Mesendoderm (in vitro differentiated cells): ENCODE results near the gene ITPRID1.
"Not testable (repeated sequence)": the region's sequence is repeated elsewhere in the genome, so short reads cannot be mapped to it uniquely, and the experiment has no call there.

Experiments
- DNase-seq: peaks from one replicate; pipeline ENCODE4 v3.0.0; 2013
- H2AK5ac ChIP-seq: 2 replicates; pipeline ENCODE4 v1.6.1; 2013; ENCODE audit warnings: low read length, inconsistent platforms
- H2BK120ac ChIP-seq: 2 replicates; pipeline ENCODE4 v1.6.1; 2013; ENCODE audit warnings: low read depth, mild to moderate bottlenecking, low read length, moderate library complexity, mixed read lengths
- H2BK15ac ChIP-seq: replicated peaks from 2 replicates; pipeline ENCODE4 v1.6.1; 2013; ENCODE audit warnings: low read depth, mild to moderate bottlenecking, moderate library complexity
- H2BK5ac ChIP-seq: 2 replicates; pipeline ENCODE4 v1.6.1; 2013; ENCODE audit warnings: low read length, inconsistent platforms
- H3K18ac ChIP-seq: 2 replicates; pipeline ENCODE4 v1.6.1; 2013; ENCODE audit warnings: mild to moderate bottlenecking, low read length, mixed read lengths
- H3K23ac ChIP-seq: one replicate; pipeline ENCODE4 v1.6.1; 2013; ENCODE audit warnings: low read length
- H3K27ac ChIP-seq: 2 replicates; pipeline ENCODE4 v1.5.1; 2013; ENCODE audit warnings: low read depth, mild to moderate bottlenecking, inconsistent platforms, low read length, moderate library complexity
- H3K27me3 ChIP-seq: 2 replicates; pipeline ENCODE4 v1.6.1; 2013; ENCODE audit warnings: low read length, control low read depth, mild to moderate bottlenecking, inconsistent platforms; ENCODE audit not compliant: insufficient read depth, poor library complexity
- H3K36me3 ChIP-seq: 2 replicates; pipeline ENCODE4 v1.6.1; 2013; ENCODE audit warnings: low read length, inconsistent platforms; ENCODE audit not compliant: control insufficient read depth, insufficient read depth
- H3K4ac ChIP-seq: one replicate; pipeline ENCODE4 v1.6.1; 2013; ENCODE audit warnings: low read depth, mild to moderate bottlenecking, low read length, moderate library complexity
- H3K4me1 ChIP-seq: 2 replicates; pipeline ENCODE4 v1.6.1; 2013; ENCODE audit warnings: low read depth, low read length, inconsistent platforms; ENCODE audit not compliant: control insufficient read depth
- H3K4me2 ChIP-seq: 2 replicates; pipeline ENCODE4 v1.6.1; 2013; ENCODE audit warnings: low read length
- H3K4me3 ChIP-seq: 2 replicates; pipeline ENCODE4 v1.5.1; 2013; ENCODE audit warnings: mild to moderate bottlenecking, low read length
- H3K56ac ChIP-seq: one replicate; pipeline ENCODE4 v1.6.1; 2013; ENCODE audit warnings: low read length
- H3K79me1 ChIP-seq: 2 replicates; pipeline ENCODE4 v1.6.1; 2013; ENCODE audit warnings: low read length, inconsistent platforms
- H3K79me2 ChIP-seq: 2 replicates; pipeline ENCODE4 v1.6.1; 2013; ENCODE audit warnings: mild to moderate bottlenecking, low read length; ENCODE audit not compliant: control insufficient read depth, insufficient read depth
- H3K9ac ChIP-seq: 2 replicates; pipeline ENCODE4 v1.6.1; 2013; ENCODE audit warnings: low read length, inconsistent platforms
- H4K5ac ChIP-seq: one replicate; pipeline ENCODE4 v1.6.1; 2013; ENCODE audit warnings: low read length
- H4K8ac ChIP-seq: one replicate; pipeline ENCODE4 v1.6.1; 2013; ENCODE audit warnings: low read depth, mild to moderate bottlenecking, control low read depth, low read length, moderate library complexity
- whole genome bisulfite sequencing: extraction: QIAGEN DNeasy Blood & Tissue Kit; methylation state at CpG from one replicate; pipeline ENCODE4 v1.1.7; 2013; ENCODE audit warnings: low lambda C conversion rate, missing lambda C conversion rate; ENCODE audit not compliant: insufficient coverage; ENCODE audit errors: extremely low coverage; 5-methylcytosine and 5-hydroxymethylcytosine counted together

Gene ITPRID1

DNA sequence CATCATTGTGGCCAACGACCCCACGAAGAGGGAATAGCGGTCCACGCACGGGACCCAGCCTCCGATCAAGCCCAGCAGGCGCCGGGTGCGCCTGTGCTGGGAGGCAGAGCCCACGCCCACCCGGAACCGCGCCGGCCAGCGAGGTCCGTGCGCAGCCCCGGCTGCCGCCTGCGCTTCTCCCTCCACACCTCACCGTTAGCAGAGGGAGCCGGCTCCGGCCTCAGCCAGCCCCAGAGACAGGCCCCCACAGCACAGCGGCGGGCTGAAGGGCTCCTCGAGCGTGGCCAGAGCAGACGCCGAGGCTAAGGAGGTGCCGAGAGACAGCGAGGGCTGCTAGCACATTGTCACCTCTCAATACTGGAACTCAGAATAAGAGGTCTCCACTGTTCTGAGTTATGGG is 3.6 kb downstream of the ITPRID1 start:
- Histone ChIP-seq H3K27me3 (no peaks in the 10 kb centered on the region), H3K27ac (no peak overlapping the region), H3K79me2 (no peaks in the 10 kb centered on the region), H3K56ac (no peak overlapping the region), H3K36me3 (no peaks in the 10 kb centered on the region), H4K8ac (no peak overlapping the region), H3K4me1 (no peaks in the 10 kb centered on the region), H4K5ac (no peak overlapping the region), H3K4ac (no peak overlapping the region), H3K79me1 (no peaks in the 10 kb centered on the region), H2BK15ac (no peak overlapping the region), H2BK120ac (no peak overlapping the region), H2AK5ac (no peak overlapping the region), H3K9ac (no peak overlapping the region), H3K4me3 (no peak overlapping the region), H2BK5ac (no peak overlapping the region), H3K18ac (no peak overlapping the region), H3K23ac (no peak overlapping the region), H3K4me2 (no peak overlapping the region)
- no peak for DNase-seq
- no CpG with 5 or more reads among the region's 31 CpGs for WGBS

DNA sequence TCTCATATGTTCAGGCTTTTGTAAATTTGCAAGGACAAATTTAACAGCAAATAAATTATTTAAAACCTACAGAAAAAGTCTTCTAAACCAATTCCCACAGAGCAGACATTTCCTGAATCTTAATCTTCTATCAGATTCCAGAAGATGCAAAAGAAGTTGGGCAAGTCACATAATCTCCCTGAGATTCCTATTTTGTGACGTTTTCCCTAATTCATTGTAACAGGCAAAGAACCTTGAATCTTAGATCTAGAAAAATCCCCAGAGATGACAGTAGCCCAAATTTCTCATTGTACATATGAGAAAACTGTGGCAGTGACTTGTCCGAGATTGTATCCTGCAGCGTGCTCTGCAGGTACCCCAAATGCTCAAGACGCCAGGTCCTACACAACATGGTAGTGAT is 4.9 kb downstream of the ITPRID1 start:
- no peak overlapping the region for H3K27ac ChIP-seq
- H3K4me2 ChIP-seq, result no peak overlapping the region
- H2AK5ac ChIP-seq, result no peak overlapping the region
- H4K8ac ChIP-seq, result no peak overlapping the region
- no peak overlapping the region for H3K4ac ChIP-seq
- no peaks in the 10 kb centered on the region for H3K79me1 ChIP-seq
- H2BK120ac ChIP-seq, result no peak overlapping the region
- no peak overlapping the region for H2BK5ac ChIP-seq
- H3K23ac ChIP-seq, result no peak overlapping the region
- H3K18ac ChIP-seq, result no peak overlapping the region
- no peak overlapping the region for H4K5ac ChIP-seq
- no peaks in the 10 kb centered on the region for H3K36me3 ChIP-seq
- no CpG with 5 or more reads among the region's 4 CpGs for WGBS
- no peaks in the 10 kb centered on the region for H3K4me1 ChIP-seq
- DNase-seq, result no peak
- H2BK15ac ChIP-seq, result no peak overlapping the region
- H3K79me2 ChIP-seq, result no peaks in the 10 kb centered on the region
- H3K4me3 ChIP-seq, result no peak overlapping the region
- no peaks in the 10 kb centered on the region for H3K27me3 ChIP-seq
- no peak overlapping the region for H3K56ac ChIP-seq
- no peak overlapping the region for H3K9ac ChIP-seq

DNA sequence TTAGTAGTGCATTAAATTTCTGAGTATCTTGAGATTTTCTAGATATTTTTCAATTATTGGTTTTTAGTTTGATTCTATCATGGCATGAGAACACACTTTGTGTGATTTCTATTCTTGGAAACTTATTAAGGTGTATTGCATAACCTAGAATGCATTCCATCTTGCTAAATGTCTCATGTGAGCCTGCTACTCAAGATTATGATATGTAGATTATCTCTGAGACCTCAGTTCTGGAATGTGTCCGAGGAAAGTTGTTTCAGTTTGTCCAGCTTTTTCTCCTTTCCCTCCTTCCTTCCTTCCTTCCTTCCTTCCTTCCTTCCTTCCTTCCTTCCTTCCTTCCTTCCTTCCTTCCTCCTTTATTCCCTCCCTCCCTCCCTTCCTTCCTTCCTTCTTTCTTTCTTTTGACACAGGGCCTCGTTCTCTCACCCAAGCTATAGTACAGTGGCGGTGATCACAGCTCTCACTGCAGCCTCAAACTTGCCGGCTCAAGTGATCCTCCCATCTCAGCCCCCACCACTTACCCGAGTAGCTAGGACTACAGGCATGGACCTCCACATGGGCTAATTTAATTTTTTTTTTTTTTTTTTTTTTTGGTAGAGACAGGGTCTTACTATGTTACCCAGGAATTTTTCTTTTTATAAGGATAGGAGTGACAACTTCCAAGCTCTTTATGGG is 7.6 kb downstream of the ITPRID1 start:
- WGBS, result no CpG with 5 or more reads among the region's 5 CpGs
- no peaks in the 10 kb centered on the region for H3K4me1 ChIP-seq
- no peak overlapping the region for H3K27ac ChIP-seq
- H3K4ac ChIP-seq, result no peak overlapping the region
- H3K56ac ChIP-seq, result no peak overlapping the region
- H3K9ac ChIP-seq, result no peak overlapping the region
- H2AK5ac ChIP-seq, result no peak overlapping the region
- DNase-seq, result no peak
- no peak overlapping the region for H3K4me3 ChIP-seq
- H3K79me1 ChIP-seq, result no peaks in the 10 kb centered on the region
- no peak overlapping the region for H2BK15ac ChIP-seq
- H4K8ac ChIP-seq, result no peak overlapping the region
- no peaks in the 10 kb centered on the region for H3K79me2 ChIP-seq
- H2BK120ac ChIP-seq, result no peak overlapping the region
- no peaks in the 10 kb centered on the region for H3K27me3 ChIP-seq
- no peak overlapping the region for H4K5ac ChIP-seq
- no peak overlapping the region for H2BK5ac ChIP-seq
- H3K18ac ChIP-seq, result no peak overlapping the region
- H3K4me2 ChIP-seq, result no peak overlapping the region
- no peaks in the 10 kb centered on the region for H3K36me3 ChIP-seq
- H3K23ac ChIP-seq, result no peak overlapping the region

GRCh38 chr7:31526864-31527263 is 13.0 kb downstream of the ITPRID1 start:
- no peak overlapping the region for H3K23ac ChIP-seq
- H4K8ac ChIP-seq, result no peak overlapping the region
- no peak overlapping the region for H3K9ac ChIP-seq
- no peak overlapping the region for H3K27ac ChIP-seq
- H3K79me1 ChIP-seq, result no peaks in the 10 kb centered on the region
- no peak overlapping the region for H2BK5ac ChIP-seq
- H3K56ac ChIP-seq, result no peak overlapping the region
- no peak overlapping the region for H4K5ac ChIP-seq
- no peak overlapping the region for H3K4me2 ChIP-seq
- no peaks in the 10 kb centered on the region for H3K4me1 ChIP-seq
- H3K79me2 ChIP-seq, result no peaks in the 10 kb centered on the region
- no peak for DNase-seq
- no peak overlapping the region for H2AK5ac ChIP-seq
- no peak overlapping the region for H2BK15ac ChIP-seq
- no peak overlapping the region for H3K4me3 ChIP-seq
- H3K18ac ChIP-seq, result no peak overlapping the region
- H3K4ac ChIP-seq, result no peak overlapping the region
- H3K36me3 ChIP-seq, result no peaks in the 10 kb centered on the region
- no peak overlapping the region for H2BK120ac ChIP-seq
- no peaks in the 10 kb centered on the region for H3K27me3 ChIP-seq

DNA sequence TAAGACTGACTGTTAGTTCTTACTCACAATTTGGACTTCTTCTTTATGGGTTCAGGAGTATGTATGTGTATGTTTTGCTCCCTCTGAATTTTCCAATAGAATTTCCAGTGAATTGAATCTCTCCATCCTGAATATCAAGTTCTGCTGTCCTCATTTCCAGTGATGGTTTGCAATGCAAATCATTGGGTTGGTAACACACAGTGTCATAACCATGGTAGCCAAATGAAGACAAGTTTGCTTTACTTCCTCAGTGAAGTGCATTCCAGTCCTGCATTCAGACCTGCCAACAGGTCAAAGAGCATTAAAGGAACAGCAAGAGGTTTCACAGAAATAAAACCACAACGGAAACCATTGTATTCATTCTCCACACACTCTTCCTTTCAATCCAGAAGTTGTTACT is 15.2 kb downstream of the ITPRID1 start:
- Histone ChIP-seq H3K27ac (no peak overlapping the region), H2BK5ac (no peak overlapping the region), H3K4ac (no peak overlapping the region), H4K8ac (no peak overlapping the region), H3K27me3 (no peaks in the 10 kb centered on the region), H4K5ac (no peak overlapping the region), H3K79me2 (no peaks in the 10 kb centered on the region), H3K18ac (no peak overlapping the region), H3K36me3 (no peaks in the 10 kb centered on the region), H2BK120ac (no peak overlapping the region), H2BK15ac (no peak overlapping the region), H3K4me3 (no peak overlapping the region), H3K23ac (no peak overlapping the region), H3K56ac (no peak overlapping the region), H3K79me1 (no peaks in the 10 kb centered on the region), H3K9ac (no peak overlapping the region), H3K4me1 (no peaks in the 10 kb centered on the region), H3K4me2 (no peak overlapping the region), H2AK5ac (no peak overlapping the region)
- no CpG with 5 or more reads among the region's 1 CpG for WGBS
- peak; percentile 14 for DNase-seq

DNA sequence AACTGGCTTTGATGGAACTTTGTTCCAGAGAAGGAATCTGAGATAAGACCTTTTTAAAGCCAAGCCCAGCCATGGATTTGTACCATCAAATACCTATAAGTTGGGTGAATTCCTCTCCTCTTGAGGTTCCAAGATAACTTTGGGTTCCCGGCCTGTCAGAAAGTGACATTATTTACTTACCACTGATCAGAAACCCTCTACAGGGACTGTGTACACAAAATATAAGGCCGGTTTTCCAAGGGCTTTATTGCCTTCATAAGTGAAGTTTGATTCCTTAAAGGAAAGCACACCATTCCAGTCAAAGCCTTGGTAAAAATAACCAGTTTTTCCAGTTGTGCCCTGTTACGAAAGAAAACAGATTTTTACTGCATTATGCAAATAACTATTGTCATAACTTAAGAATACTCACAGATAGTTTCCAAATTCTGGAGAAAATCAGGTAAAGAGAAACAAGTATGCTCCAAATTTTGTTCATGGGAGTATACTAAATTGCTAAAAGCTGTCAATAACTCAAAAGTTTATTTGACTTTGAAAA is 26.8 kb downstream of the ITPRID1 start:
- not testable (repeated sequence) for H3K27ac ChIP-seq, DNase-seq, H3K4me2 ChIP-seq

More for the DNA sequence above, 26.8 kb downstream of the ITPRID1 start:
- H3K56ac ChIP-seq, H3K18ac ChIP-seq, H4K5ac ChIP-seq, H2BK120ac ChIP-seq, H3K36me3 ChIP-seq, H2BK15ac ChIP-seq, H3K4me3 ChIP-seq, H4K8ac ChIP-seq, H2AK5ac ChIP-seq, H3K79me1 ChIP-seq, H3K4ac ChIP-seq, H3K4me1 ChIP-seq, H2BK5ac ChIP-seq, H3K23ac ChIP-seq, H3K9ac ChIP-seq, H3K79me2 ChIP-seq, H3K27me3 ChIP-seq: not testable (repeated sequence)
- WGBS, result no CpG with 5 or more reads among the region's 3 CpGs
